Brain microvascular endothelial cell (primary cell): Measurements from ENCODE around the gene CRACR2A.
A peak's percentile ranks its signal among the peaks of the same experiment; 100 is the strongest.

Source experiments
- DNase-seq: peaks from one replicate; pipeline ENCODE4 v3.0.0-alpha.2; 2020
- H3K27ac ChIP-seq: fragments of 250-450 bp; sonication (Bioruptor Pico); 2 replicates; pipeline ENCODE4 v1.5.1; 2020; ENCODE audit warnings: mild to moderate bottlenecking, moderate library complexity
- H3K27me3 ChIP-seq: fragments of 250-450 bp; sonication (Bioruptor Pico); replicated peaks from 2 replicates; pipeline ENCODE4 v1.5.1; 2020; ENCODE audit warnings: mild to moderate bottlenecking
- H3K36me3 ChIP-seq: fragments of 250-450 bp; sonication (Bioruptor Pico); replicated peaks from 2 replicates; pipeline ENCODE4 v1.5.1; 2020; ENCODE audit warnings: mild to moderate bottlenecking
- H3K4me3 ChIP-seq: 2 replicates; pipeline ENCODE4 v1.5.1; 2011; ENCODE audit warnings: low read depth, mild to moderate bottlenecking, control low read depth, low read length, moderate library complexity
- in situ Hi-C: cut with HindIII; loops from 2 replicates; pipeline ENCODE4 v1.10.0; 2017; ENCODE audit warnings: low sequenced_read_pairs, low pct_ligation_motif_present
- TF ChIP-seq, protein P1 (sequence below): IDR thresholded peaks from 2 replicates; pipeline ENCODE4 v1.5.1; 2011; ENCODE audit warnings: low read depth, mild to moderate bottlenecking, moderate library complexity, low read length, control low read depth, inconsistent platforms; ENCODE audit errors: missing control alignments

The CRACR2A gene

DNA sequence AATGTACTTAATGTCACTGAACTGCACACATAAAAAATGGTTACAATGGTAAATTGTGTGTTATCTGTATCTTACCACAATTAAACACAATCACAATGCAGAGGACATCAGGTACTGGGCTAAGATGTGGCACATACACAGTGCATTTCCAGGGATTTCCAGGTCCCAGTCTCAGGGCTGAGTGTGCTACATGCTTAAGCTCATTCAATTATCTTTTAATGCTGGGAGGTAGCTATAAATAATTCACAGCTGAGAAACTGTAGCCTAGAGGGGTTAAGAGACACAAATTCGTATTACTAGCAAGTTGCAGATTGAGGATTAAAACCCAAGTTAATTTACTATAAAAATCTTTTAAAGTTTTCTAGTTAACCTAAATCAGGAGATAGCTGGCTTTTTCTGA lies 67.1 kb downstream of the CRACR2A start:
- H3K4me3 ChIP-seq: no peak overlapping the region
- no peak overlapping the region for H3K27ac ChIP-seq
- DNase-seq: no peak
- no peaks in the 10 kb centered on the region for H3K36me3 ChIP-seq
- in situ Hi-C loops: no loop called here
- no peaks in the 10 kb centered on the region for H3K27me3 ChIP-seq
- TF ChIP-seq, protein P1, sequence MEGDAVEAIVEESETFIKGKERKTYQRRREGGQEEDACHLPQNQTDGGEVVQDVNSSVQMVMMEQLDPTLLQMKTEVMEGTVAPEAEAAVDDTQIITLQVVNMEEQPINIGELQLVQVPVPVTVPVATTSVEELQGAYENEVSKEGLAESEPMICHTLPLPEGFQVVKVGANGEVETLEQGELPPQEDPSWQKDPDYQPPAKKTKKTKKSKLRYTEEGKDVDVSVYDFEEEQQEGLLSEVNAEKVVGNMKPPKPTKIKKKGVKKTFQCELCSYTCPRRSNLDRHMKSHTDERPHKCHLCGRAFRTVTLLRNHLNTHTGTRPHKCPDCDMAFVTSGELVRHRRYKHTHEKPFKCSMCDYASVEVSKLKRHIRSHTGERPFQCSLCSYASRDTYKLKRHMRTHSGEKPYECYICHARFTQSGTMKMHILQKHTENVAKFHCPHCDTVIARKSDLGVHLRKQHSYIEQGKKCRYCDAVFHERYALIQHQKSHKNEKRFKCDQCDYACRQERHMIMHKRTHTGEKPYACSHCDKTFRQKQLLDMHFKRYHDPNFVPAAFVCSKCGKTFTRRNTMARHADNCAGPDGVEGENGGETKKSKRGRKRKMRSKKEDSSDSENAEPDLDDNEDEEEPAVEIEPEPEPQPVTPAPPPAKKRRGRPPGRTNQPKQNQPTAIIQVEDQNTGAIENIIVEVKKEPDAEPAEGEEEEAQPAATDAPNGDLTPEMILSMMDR: no peak

DNA sequence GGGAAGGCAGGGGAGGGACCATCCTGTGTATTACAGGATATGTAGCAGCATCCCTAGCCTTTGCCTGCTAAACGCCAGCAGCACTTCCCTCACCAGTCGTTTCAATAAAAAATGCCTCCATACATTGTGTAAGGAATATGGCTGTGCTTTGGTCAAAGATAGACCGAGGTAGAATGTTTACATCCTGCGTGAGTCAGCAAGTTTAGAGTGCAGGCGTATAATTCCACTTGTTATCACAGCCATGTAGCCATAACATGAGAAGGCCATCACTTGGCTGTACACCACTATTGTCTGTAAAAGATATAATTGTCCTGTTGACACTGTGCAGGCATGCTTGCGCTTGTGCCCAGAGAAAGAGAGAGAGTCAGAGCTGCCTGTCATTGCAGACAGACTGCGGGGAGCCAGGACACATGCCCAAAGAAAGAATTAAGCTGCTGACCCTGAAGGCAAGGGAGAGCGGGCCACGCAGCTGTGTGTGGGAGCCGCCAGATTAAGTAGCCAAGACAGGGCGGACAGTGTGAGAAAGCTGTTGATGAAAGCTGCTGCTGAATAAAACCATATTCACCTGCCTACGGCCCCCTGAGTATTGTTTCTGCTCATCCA lies 68.4 kb downstream of the CRACR2A start:
- no peak overlapping the region for H3K27ac ChIP-seq
- TF ChIP-seq, protein P1: no peak
- no peaks in the 10 kb centered on the region for H3K36me3 ChIP-seq
- no peak overlapping the region for H3K4me3 ChIP-seq
- DNase-seq: no peak
- H3K27me3 ChIP-seq: no peaks in the 10 kb centered on the region
- in situ Hi-C loops: no loop called here

DNA sequence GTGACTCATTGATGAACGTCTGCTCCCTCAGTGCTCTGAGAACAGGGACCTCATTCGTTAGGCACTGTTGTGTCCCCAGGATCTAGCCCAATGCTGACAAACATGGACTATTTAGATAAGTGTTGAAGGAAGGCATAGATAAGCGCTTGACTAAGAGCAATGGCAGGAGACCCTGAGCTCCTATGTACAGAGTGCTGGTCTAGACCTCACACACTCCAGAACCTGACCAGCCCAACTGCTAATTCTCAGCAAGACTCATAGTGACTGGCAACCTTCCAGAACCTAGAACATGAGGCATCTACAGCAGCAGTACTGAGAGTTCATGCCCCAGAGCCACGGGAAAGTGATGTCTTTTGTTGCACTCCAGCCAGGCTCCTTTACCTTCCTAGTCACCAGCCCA lies 69.2 kb downstream of the CRACR2A start:
- no peak overlapping the region for H3K27ac ChIP-seq
- no peak overlapping the region for H3K4me3 ChIP-seq
- TF ChIP-seq, protein P1: no peak
- DNase-seq: peak; percentile 69
- in situ Hi-C loops: no loop called here
- H3K36me3 ChIP-seq: peaks cover 2% of the 10 kb centered on the region
- no peaks in the 10 kb centered on the region for H3K27me3 ChIP-seq

DNA sequence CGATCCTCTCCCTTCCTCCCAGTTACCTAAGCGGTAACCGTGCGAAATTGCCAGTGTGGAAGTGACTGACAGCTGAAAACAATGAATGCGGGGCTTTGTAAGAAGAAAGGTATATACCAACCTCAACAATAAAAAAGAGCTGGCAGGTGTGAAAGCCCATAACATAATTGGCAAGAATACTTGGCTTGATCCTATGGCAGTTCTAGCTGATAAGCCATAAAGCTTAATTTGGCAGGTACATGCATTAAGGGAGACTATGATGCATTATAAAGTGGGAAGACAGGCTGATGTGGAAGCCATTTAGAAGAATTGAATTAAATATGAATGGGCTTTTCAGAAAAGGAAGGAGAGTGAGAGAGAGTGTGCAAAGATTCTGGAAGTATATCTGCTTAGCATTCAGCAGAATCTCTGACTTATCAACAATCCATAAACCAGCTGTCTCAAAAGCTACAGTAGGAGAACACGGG lies 71.3 kb downstream of the CRACR2A start:
- in situ Hi-C loops: no loop called here
- no peak overlapping the region for H3K27ac ChIP-seq
- no peak for DNase-seq
- no peaks in the 10 kb centered on the region for H3K27me3 ChIP-seq
- H3K4me3 ChIP-seq: no peak overlapping the region
- H3K36me3 ChIP-seq: peaks cover 3% of the 10 kb centered on the region
- TF ChIP-seq, protein P1: no peak

DNA sequence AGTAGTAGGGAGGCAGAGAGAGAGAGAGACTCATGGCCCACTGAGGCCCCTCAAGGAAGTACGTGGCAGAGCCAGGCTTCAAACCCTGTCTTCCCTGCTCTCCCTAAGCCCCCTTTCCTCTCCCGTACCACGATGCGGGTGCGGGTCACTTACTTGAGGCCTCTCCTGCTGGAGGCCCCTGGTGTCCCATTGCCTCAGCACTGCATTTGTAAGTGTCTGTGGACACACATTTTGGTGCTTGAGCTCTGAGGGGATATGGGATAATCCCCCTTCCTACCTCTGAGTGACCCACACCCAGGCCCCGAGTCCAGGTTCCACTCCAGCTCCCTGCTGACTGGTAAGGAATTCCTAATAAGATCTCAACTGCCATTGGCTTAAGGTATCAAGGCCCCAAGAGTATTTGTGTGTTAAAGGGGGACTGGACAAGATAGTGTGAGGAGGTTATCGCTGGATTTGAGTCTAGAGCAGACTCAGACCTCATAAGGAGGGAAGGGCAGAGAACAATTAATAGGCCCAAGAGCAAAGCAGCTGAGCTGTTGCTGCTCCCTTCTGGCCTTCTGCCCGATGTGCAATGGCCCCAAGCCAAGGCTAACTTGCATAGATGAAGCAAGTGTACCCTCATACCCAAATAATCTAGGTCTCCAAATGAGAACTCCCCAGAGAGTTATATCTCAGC lies 71.9 kb downstream of the CRACR2A start:
- H3K36me3 ChIP-seq: peaks cover 3% of the 10 kb centered on the region
- H3K4me3 ChIP-seq: no peak overlapping the region
- in situ Hi-C loops: no loop called here
- peak; percentile 24 for DNase-seq
- TF ChIP-seq, protein P1: peak; percentile 48
- H3K27ac ChIP-seq: no peak overlapping the region
- no peaks in the 10 kb centered on the region for H3K27me3 ChIP-seq
